ENCODE results near the gene NXN.

NXN gene

DNA sequence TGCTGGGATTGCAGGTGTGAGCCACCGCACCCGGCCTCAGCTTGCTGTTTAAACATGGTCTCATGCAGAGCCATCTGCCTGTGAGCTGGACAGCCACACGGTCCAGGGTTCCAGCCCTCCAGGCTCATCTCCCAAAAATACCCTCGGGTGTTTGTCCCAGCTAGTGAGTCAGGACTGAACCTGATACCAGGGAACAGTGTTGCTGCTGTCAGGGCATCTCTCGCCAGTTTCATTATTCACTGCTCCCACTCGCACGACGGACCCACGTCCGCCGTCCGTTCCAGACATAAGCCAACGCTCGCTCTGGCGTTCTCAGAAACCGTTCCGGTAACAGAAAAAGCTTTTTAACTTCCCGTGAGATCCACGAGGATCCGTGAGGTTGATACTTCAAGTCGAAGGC lies 77.6 kb downstream of the NXN start:
- no peak overlapping the region for H3K27ac ChIP-seq
- no peak for TF ChIP-seq ZFX (IDR thresholded peaks at IDR 0.05)
- TF ChIP-seq, protein P1, sequence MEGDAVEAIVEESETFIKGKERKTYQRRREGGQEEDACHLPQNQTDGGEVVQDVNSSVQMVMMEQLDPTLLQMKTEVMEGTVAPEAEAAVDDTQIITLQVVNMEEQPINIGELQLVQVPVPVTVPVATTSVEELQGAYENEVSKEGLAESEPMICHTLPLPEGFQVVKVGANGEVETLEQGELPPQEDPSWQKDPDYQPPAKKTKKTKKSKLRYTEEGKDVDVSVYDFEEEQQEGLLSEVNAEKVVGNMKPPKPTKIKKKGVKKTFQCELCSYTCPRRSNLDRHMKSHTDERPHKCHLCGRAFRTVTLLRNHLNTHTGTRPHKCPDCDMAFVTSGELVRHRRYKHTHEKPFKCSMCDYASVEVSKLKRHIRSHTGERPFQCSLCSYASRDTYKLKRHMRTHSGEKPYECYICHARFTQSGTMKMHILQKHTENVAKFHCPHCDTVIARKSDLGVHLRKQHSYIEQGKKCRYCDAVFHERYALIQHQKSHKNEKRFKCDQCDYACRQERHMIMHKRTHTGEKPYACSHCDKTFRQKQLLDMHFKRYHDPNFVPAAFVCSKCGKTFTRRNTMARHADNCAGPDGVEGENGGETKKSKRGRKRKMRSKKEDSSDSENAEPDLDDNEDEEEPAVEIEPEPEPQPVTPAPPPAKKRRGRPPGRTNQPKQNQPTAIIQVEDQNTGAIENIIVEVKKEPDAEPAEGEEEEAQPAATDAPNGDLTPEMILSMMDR (conservative IDR thresholded peaks at IDR 0.05): no peak

DNA sequence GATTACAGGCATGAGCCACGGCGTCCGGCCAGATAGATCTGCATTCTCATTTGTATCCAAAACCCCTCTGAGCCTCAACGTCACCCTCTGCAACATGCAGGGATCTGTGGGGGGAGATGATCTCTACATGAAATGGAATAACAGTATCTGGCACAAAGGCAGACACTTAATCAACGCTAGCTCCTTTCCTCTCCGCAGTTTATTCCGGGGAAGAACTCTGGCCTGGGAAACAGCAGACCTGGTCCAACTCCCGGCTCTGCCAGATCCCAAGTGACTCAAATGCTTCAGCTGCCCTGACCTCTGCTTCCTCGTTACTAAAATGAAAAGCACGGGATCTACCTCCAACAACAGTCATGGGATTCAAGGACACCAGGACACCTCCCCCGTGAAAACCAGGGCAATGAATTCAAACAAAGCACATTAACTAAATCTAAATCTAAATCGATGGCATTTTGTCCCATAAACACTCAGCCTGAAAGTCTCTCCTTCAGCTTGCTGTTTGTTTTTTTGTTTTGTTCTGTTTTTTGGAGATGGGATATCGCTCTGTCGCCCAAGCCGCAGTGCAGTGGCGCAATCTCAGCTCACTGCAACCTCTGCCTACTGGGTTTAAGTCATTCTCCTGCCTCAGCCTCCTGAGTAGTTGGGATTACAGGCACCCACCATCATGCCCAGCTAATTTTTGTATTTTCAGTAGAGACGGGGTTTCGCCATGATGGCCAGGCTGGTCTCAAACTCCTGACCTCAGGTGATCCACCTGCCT lies 78.2 kb downstream of the NXN start:
- no peak for TF ChIP-seq ZFX (IDR thresholded peaks at IDR 0.05)
- TF ChIP-seq, protein P1 (conservative IDR thresholded peaks at IDR 0.05): no peak
- no peak overlapping the region for H3K27ac ChIP-seq

DNA sequence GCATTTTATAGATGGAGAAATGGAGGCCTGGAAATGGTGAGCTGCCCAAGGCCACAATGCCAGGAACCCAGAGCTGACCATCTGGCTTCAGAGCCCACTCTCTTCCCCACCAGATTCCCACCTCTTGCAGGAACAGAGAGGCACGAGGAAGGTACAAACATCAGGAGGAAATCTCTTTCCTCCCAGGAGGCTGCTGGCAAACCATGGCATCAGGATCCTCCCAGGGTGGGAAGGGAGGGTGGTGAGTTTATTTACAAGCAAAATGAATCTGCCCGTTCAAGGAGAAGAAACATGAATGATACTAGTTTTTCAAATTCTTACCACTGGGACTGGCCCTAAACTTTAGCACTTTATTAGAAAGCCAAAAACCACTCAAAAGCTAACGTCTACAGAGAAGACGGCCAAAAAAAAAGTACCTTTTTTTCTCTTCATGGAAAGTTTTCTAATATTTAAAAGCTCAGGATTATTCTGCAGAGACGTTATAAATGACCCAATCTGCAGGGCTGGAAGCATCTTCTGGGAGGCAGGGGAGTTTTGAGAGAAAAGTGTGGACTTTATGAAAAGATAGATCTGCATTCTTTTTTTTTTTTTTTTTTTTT lies 79.1 kb downstream of the NXN start:
- TF ChIP-seq, protein P1 (conservative IDR thresholded peaks at IDR 0.05): no peak
- TF ChIP-seq ZFX (IDR thresholded peaks at IDR 0.05): no peak
- no peak overlapping the region for H3K27ac ChIP-seq

- no peak for TF ChIP-seq ZFX (IDR thresholded peaks at IDR 0.05)
- TF ChIP-seq, protein P1 (conservative IDR thresholded peaks at IDR 0.05): no peak
- H3K27ac ChIP-seq: no peak overlapping the region
Measured at GRCh38 chr17:897970-898619, 81.5 kb downstream of the NXN start.

GRCh38 chr17:896953-897661 lies 82.5 kb downstream of the NXN start:
- no peak overlapping the region for H3K27ac ChIP-seq
- TF ChIP-seq, protein P1 (conservative IDR thresholded peaks at IDR 0.05): no peak
- TF ChIP-seq ZFX (IDR thresholded peaks at IDR 0.05): no peak

DNA sequence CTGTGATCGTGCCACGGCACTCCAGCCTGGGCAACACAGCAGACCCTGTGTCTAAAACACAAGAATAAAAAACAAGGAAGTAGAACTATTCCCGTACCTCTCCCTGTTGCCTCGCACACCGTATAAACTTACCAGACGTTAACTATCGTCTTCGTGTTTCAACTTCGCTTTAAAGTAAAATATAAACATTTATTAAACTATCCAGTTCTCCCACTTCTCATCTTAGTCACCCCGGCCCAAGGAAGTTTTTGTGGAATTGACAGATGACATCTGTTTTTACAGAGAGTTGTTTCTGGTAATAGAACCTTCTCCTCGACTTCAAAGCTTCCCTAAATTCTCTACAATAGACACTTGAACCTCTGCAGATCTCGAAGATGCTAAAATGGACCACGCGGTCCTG lies 83.1 kb downstream of the NXN start:
- TF ChIP-seq, protein P1 (conservative IDR thresholded peaks at IDR 0.05): no peak
- no peak for TF ChIP-seq ZFX (IDR thresholded peaks at IDR 0.05)
- H3K27ac ChIP-seq: no peak overlapping the region

Data from C4-2B (cell line).